ENCODE results near the gene PRR20G. TPM values are rescaled to one million over a fixed set of nuclear protein-coding genes. Genes with fewer than 3 reads are reported as not detected.

PRR20G gene
- total RNA-seq, 1 donor from 2014 or later: not detected

GRCh38 chr3:127289706-127290575 lies 2.1 kb upstream of the PRR20G start:
- no peak for DNase-seq
- Histone ChIP-seq H3K27me3 (ENCODE audit: low read depth) (peaks cover 28% of the 10 kb centered on the region), H3K9me3 (replicated peaks) (no peaks in the 10 kb centered on the region), H3K4me3 (no peak overlapping the region), H3K27ac (replicated peaks) (no peak overlapping the region), H3K36me3 (no peaks in the 10 kb centered on the region), H3K4me1 (no peaks in the 10 kb centered on the region)
- TF ChIP-seq CTCF (IDR thresholded peaks at IDR 0.05; ENCODE audit: borderline replicate concordance): no peak
- intact Hi-C loops (cut with micrococcal nuclease): no loop called here

DNA sequence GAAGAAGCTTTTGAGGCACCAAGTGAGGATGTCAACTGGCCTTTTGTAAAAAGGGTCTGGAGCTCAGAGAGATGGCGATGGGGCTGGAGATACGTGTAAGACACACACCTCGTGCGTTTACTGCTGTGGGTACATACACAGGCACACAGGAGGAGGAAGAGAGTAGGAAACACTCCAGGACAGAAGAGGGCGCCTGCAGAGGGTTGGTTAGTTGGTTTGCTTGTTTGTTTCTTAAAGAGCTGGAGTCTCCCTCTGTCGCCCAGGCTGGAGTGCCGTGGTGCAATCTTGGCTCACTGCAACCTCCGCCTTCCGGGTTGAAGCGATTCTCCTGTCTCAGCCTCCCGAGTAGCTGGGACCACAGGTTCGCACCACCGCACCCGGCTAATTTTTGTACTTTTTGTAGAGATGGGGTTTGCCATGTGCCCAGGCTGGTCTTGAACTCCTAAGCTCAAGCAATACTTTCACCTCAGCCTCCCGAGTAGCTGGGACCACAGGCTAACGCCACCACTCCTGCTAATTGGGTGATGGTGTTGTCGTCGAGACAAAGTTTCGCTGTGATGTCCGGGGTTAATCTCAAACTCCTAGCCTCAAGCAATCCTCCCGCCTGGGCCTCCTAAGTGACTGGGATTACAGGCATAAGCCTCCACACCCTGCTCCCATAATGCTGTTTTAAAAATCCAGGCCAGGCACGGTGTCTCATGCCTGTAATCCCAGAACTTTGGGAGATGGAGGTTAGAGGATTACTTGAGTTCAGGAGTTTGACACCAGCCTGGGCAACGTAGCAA lies 1.3 kb upstream of the PRR20G start:
- DNase-seq: no peak
- Histone ChIP-seq H3K27ac (replicated peaks) (no peak overlapping the region), H3K4me3 (no peak overlapping the region), H3K9me3 (replicated peaks) (no peaks in the 10 kb centered on the region), H3K4me1 (no peaks in the 10 kb centered on the region), H3K36me3 (no peaks in the 10 kb centered on the region), H3K27me3 (ENCODE audit: low read depth) (peaks cover 25% of the 10 kb centered on the region)
- TF ChIP-seq CTCF (IDR thresholded peaks at IDR 0.05; ENCODE audit: borderline replicate concordance): no peak
- intact Hi-C loops (cut with micrococcal nuclease): no loop called here

- Histone ChIP-seq H3K27ac (replicated peaks) (no peak overlapping the region), H3K4me1 (no peaks in the 10 kb centered on the region), H3K9me3 (replicated peaks) (no peaks in the 10 kb centered on the region), H3K4me3 (no peak overlapping the region), H3K36me3 (no peaks in the 10 kb centered on the region), H3K27me3 (ENCODE audit: low read depth) (peaks cover 25% of the 10 kb centered on the region)
- no peak for TF ChIP-seq CTCF (IDR thresholded peaks at IDR 0.05; ENCODE audit: borderline replicate concordance)
- DNase-seq: no peak
- intact Hi-C loops (cut with micrococcal nuclease): no loop called here
Measured at GRCh38 chr3:127288343-127288742, 497 bp upstream of the PRR20G start.

- Histone ChIP-seq H3K36me3 (no peaks in the 10 kb centered on the region), H3K4me1 (no peaks in the 10 kb centered on the region), H3K27me3 (ENCODE audit: low read depth) (peaks cover 26% of the 10 kb centered on the region), H3K9me3 (replicated peaks) (no peaks in the 10 kb centered on the region), H3K4me3 (no peak overlapping the region), H3K27ac (replicated peaks) (no peak overlapping the region)
- no peak for DNase-seq
- intact Hi-C loops (cut with micrococcal nuclease): no loop called here
- TF ChIP-seq CTCF (IDR thresholded peaks at IDR 0.05; ENCODE audit: borderline replicate concordance): no peak
Measured at GRCh38 chr3:127286571-127287140, 1.2 kb downstream of the PRR20G start.

GRCh38 chr3:127284258-127284657 lies 3.6 kb downstream of the PRR20G start:
- H3K36me3 ChIP-seq: no peaks in the 10 kb centered on the region

More at GRCh38 chr3:127284258-127284657, 3.6 kb downstream of the PRR20G start:
- intact Hi-C loops (cut with micrococcal nuclease): no loop called here
- Histone ChIP-seq H3K4me1 (no peaks in the 10 kb centered on the region), H3K27me3 (ENCODE audit: low read depth) (peaks cover 37% of the 10 kb centered on the region), H3K9me3 (replicated peaks) (no peaks in the 10 kb centered on the region), H3K4me3 (no peak overlapping the region), H3K27ac (replicated peaks) (no peak overlapping the region)
- TF ChIP-seq CTCF (IDR thresholded peaks at IDR 0.05; ENCODE audit: borderline replicate concordance): no peak
- DNase-seq: no peak
